H1 (cell line): ENCODE measurements around the gene USP7.

Experiments
- CTCF ChIP-seq, 3 experiments: IDR thresholded peaks; 1 replicate in 2 of 3; 2 replicates in 1 of 3; pipeline versions ENCODE4 v1.5.1 to v1.6.1; 2011; ENCODE audit warnings: low read length in 3 of 3, mild to moderate bottlenecking in 3 of 3, inconsistent platforms in 2 of 3, low read depth in 1 of 3, moderate library complexity in 1 of 3; ENCODE audit not compliant: insufficient read depth in 1 of 3; ENCODE audit errors: control extremely low read depth in 1 of 3
- FOSL1 ChIP-seq: IDR thresholded peaks from 2 replicates; pipeline ENCODE4 v1.6.1; 2011; ENCODE audit warnings: mild to moderate bottlenecking, low read depth, low read length, moderate library complexity; ENCODE audit not compliant: insufficient read depth
- GABPA ChIP-seq: IDR thresholded peaks from 2 replicates; pipeline ENCODE4 v1.6.1; 2011; ENCODE audit warnings: mild to moderate bottlenecking, low read length, moderate library complexity, borderline replicate concordance; ENCODE audit not compliant: insufficient read depth
- GTF2F1 ChIP-seq: IDR thresholded peaks from 2 replicates; pipeline ENCODE4 v1.6.1; 2012; ENCODE audit warnings: low read depth, low read length, improper control_type of control experiment, borderline replicate concordance
- JUN ChIP-seq: IDR thresholded peaks from 2 replicates; pipeline ENCODE4 v1.6.1; 2011; ENCODE audit warnings: low read depth, mild to moderate bottlenecking, improper control_type of control experiment, low read length
- POLR2A ChIP-seq, 2 experiments: IDR thresholded peaks; 1 replicate in 1 of 2; 2 replicates in 1 of 2; pipeline ENCODE4 v1.6.1; 2011; ENCODE audit warnings: low read depth in 2 of 2, low read length in 2 of 2, mild to moderate bottlenecking in 2 of 2; ENCODE audit errors: control extremely low read depth in 1 of 2
- POLR2AphosphoS5 ChIP-seq: IDR thresholded peaks from 2 replicates; pipeline ENCODE4 v1.6.1; 2011; ENCODE audit warnings: low read depth, low read length
- SRF ChIP-seq: IDR thresholded peaks from 2 replicates; pipeline ENCODE4 v1.6.1; 2011; ENCODE audit warnings: mild to moderate bottlenecking, low read depth, low read length, moderate library complexity
- TAF1 ChIP-seq: IDR thresholded peaks from 2 replicates; pipeline ENCODE4 v1.6.1; 2011; ENCODE audit warnings: mild to moderate bottlenecking, low read depth, low read length
- TBP ChIP-seq: IDR thresholded peaks from 2 replicates; pipeline ENCODE4 v1.6.1; 2011; ENCODE audit warnings: low read depth, low read length, improper control_type of control experiment
- TF ChIP-seq, protein P1 (sequence below): IDR thresholded peaks from 2 replicates; pipeline ENCODE4 v1.6.1; 2011; ENCODE audit warnings: low read depth, mild to moderate bottlenecking, low read length; ENCODE audit not compliant: insufficient read depth

GRCh38 chr16:8848231-8848938, 115.3 kb downstream of the USP7 start:
- no peak for TF ChIP-seq JUN
- TF ChIP-seq POLR2AphosphoS5: peak; percentile 69; the same call in 1 of the 2 replicates
- no peak for TF ChIP-seq CTCF (IDR thresholded peaks at IDR 0.05; ENCODE audit: control extremely low read depth in 1 of 3, insufficient read depth in 1 of 3, low read depth in 1 of 3, low read length in 3 of 3)
- TF ChIP-seq FOSL1: no peak
- TF ChIP-seq GTF2F1: no peak
- TF ChIP-seq GABPA: no peak
- no peak for TF ChIP-seq SRF
- TF ChIP-seq, protein P1, sequence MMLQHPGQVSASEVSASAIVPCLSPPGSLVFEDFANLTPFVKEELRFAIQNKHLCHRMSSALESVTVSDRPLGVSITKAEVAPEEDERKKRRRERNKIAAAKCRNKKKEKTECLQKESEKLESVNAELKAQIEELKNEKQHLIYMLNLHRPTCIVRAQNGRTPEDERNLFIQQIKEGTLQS: no peak
- TF ChIP-seq TBP: no peak
- no peak for TF ChIP-seq TAF1
- TF ChIP-seq POLR2A (IDR thresholded peaks at IDR 0.05; ENCODE audit: control extremely low read depth in 1 of 2, low read depth in 2 of 2, low read length in 2 of 2): peak in 1 of 2 experiments; percentile 43; a peak in 1 of 3 replicates
